GM12878 (cell line): ENCODE data around the gene ZNF33B. TPM values are rescaled to one million over a fixed set of nuclear protein-coding genes. Genes with fewer than 3 reads are reported as not detected.

ENCODE experiments used
- ATF2 ChIP-seq: IDR thresholded peaks from 2 replicates; pipeline ENCODE4 v1.6.1; 2012; ENCODE audit warnings: low read length, inconsistent platforms
- CBX3 ChIP-seq: fragments of 200-600 bp; sonication (generic); IDR thresholded peaks from 2 replicates; pipeline ENCODE4 v1.6.1; 2016; ENCODE audit warnings: low read depth, borderline replicate concordance
- CEBPB ChIP-seq, 2 experiments: fragments of 150-350 bp in 1 of 2; IDR thresholded peaks; 2 replicates each; pipeline ENCODE4 v1.6.1; 2012 to 2014; ENCODE audit warnings: low read depth in 2 of 2, low read length in 2 of 2, borderline replicate concordance in 1 of 2, inconsistent platforms in 1 of 2
- ESRRA ChIP-seq: IDR thresholded peaks from 2 replicates; pipeline ENCODE4 v1.6.1; 2012; ENCODE audit warnings: mild to moderate bottlenecking, low read length, improper control_type of control experiment
- FOS ChIP-seq: IDR thresholded peaks from 3 replicates; pipeline ENCODE4 v1.6.1; 2011; ENCODE audit warnings: borderline replicate concordance; ENCODE audit not compliant: insufficient read length; ENCODE audit errors: extremely low read depth
- GABPA ChIP-seq: IDR thresholded peaks from 2 replicates; pipeline ENCODE4 v1.6.1; 2014; ENCODE audit warnings: antibody characterized with exemption, low read depth, mild to moderate bottlenecking, inconsistent platforms
- IKZF2 ChIP-seq, 2 experiments: fragments of 450-650 bp; IDR thresholded peaks; 2 replicates each; pipeline ENCODE4 v1.6.1; 2017; ENCODE audit warnings: mild to moderate bottlenecking in 2 of 2, moderate library complexity in 2 of 2
- IRF4 ChIP-seq: IDR thresholded peaks from 2 replicates; pipeline ENCODE4 v1.6.1; 2011; ENCODE audit warnings: low read depth, low read length
- KDM1A ChIP-seq: fragments of 200-600 bp; sonication (generic); IDR thresholded peaks from 2 replicates; pipeline ENCODE4 v1.6.1; 2016; ENCODE audit warnings: borderline replicate concordance
- MXI1 ChIP-seq: fragments of 150-350 bp; IDR thresholded peaks from 2 replicates; pipeline ENCODE4 v1.6.1; 2011; ENCODE audit warnings: low read depth, mild to moderate bottlenecking, inconsistent platforms, low read length, improper control_type of control experiment
- NBN ChIP-seq: fragments of 450-650 bp; IDR thresholded peaks from 2 replicates; pipeline ENCODE4 v1.6.1; 2016
- NR2C1 ChIP-seq: fragments of 450-650 bp; IDR thresholded peaks from 2 replicates; pipeline ENCODE4 v1.6.1; 2017; ENCODE audit warnings: antibody characterized with exemption, mild to moderate bottlenecking, moderate library complexity
- PKNOX1 ChIP-seq: fragments of 450-650 bp; IDR thresholded peaks from 2 replicates; pipeline ENCODE4 v1.6.1; 2016; ENCODE audit warnings: mild to moderate bottlenecking
- RAD21 ChIP-seq: IDR thresholded peaks from 2 replicates; pipeline ENCODE4 v1.6.1; 2011; ENCODE audit warnings: mild to moderate bottlenecking, low read depth, low read length, moderate library complexity; ENCODE audit not compliant: insufficient read depth
- RELA ChIP-seq: fragments of 450-650 bp; IDR thresholded peaks from 2 replicates; pipeline ENCODE4 v1.8.0; 2014; ENCODE audit warnings: borderline replicate concordance; ENCODE audit not compliant: partially characterized antibody
- SRF ChIP-seq, 2 experiments: IDR thresholded peaks; 2 replicates each; pipeline ENCODE4 v1.6.1; 2011; ENCODE audit warnings: low read depth in 2 of 2, low read length in 2 of 2, mild to moderate bottlenecking in 1 of 2, moderate library complexity in 1 of 2
- STAT3 ChIP-seq: IDR thresholded peaks from 2 replicates; pipeline ENCODE4 v1.6.1; 2011; ENCODE audit warnings: low read depth, low read length, improper control_type of control experiment
- ZBTB40 ChIP-seq: fragments of 450-650 bp; IDR thresholded peaks from 2 replicates; pipeline ENCODE4 v1.6.1; 2016; ENCODE audit warnings: mild to moderate bottlenecking, moderate library complexity, borderline replicate concordance
- polyA plus RNA-seq, 11 experiments: library from polyadenylated mRNA; depleted of rRNA in 4 of 11; unstranded in 6 of 11; stranded (reverse) in 5 of 11; fragments of >200 nt; fragmentation: Nextera tagmentation in 4 of 11; fragmentation: Illumina TruSeq in 1 of 11; extraction: Ambion mirVana in 4 of 11; extraction: Trizol in 1 of 11; gene quantifications; 1 replicate in 1 of 11; 2 replicates in 10 of 11; pipeline versions ENCODE4 v1.2.1 to v1.2.3, GENCODE V29; 2011 to 2016; ENCODE audit warnings: inconsistent platforms in 2 of 11, missing spikeins in 2 of 11, low read depth in 1 of 11
- total RNA-seq, 4 experiments: library from RNA; depleted of rRNA in 3 of 4; stranded (reverse); fragments of >200 nt in 3 of 4; fragmentation: Illumina TruSeq in 1 of 4; extraction: Trizol in 1 of 4; gene quantifications; 2 replicates each; pipeline versions ENCODE4 v1.2.1 to v1.2.3, GENCODE V29; 2013 to 2021

ZNF33B gene
- total and polyA plus RNA-seq, 10 of the 15 experiments (the other 5 are each of a cell fraction or from before 2014, with no cell fraction given): 5.3 to 19.7 (median 9.3) TPM

- TF ChIP-seq ZBTB40 (peak; percentile 37; the same call in 1 of the 2 replicates), CBX3 (no peak), KDM1A (no peak), NBN (no peak), RAD21 (no peak), IRF4 (no peak), STAT3 (no peak), RELA (no peak), ATF2 (no peak), PKNOX1 (no peak), SRF (IDR thresholded peaks at IDR 0.05; ENCODE audit: low read depth in 2 of 2, low read length in 2 of 2) (no peak), CEBPB (IDR thresholded peaks at IDR 0.05; ENCODE audit: borderline replicate concordance in 1 of 2, low read depth in 2 of 2, low read length in 2 of 2) (no peak), NR2C1 (0 out of 2 replicates have a peak, but pooled peaks have one; percentile 37), GABPA (no peak), MXI1 (peak; percentile 62), ESRRA (no peak), IKZF2 (IDR thresholded peaks at IDR 0.05) (peak; percentile 48 to 52; a peak in 2 of 4 replicates), FOS (no peak)
Measured at GRCh38 chr10:42552188-42553063, 85.9 kb downstream of the ZNF33B start (continued).
